Muscle layer of colon (tissue), 2 donors: ENCODE measurements around the gene SPANXC.
"Not testable (repeated sequence)": the region's sequence is repeated elsewhere in the genome, so short reads cannot be mapped to it uniquely, and the experiment has no call there.

Experiments used
- H3K27ac ChIP-seq: one replicate; pipeline ENCODE4 v1.7.0; 2013; ENCODE audit warnings: low read depth, mild to moderate bottlenecking, low read length, moderate library complexity
- H3K27me3 ChIP-seq, 2 donors: one replicate each; pipeline ENCODE4 v1.7.0; 2013; ENCODE audit warnings: low read length in 2 of 2, mild to moderate bottlenecking in 2 of 2; ENCODE audit not compliant: insufficient read depth in 2 of 2, control insufficient read depth in 1 of 2
- H3K36me3 ChIP-seq: one replicate; pipeline ENCODE4 v1.7.0; 2013; ENCODE audit warnings: mild to moderate bottlenecking, low read length; ENCODE audit not compliant: insufficient read depth
- H3K4me1 ChIP-seq: one replicate; pipeline ENCODE4 v1.7.0; 2013; ENCODE audit warnings: mild to moderate bottlenecking, low read length; ENCODE audit not compliant: insufficient read depth
- H3K4me3 ChIP-seq, 2 donors: one replicate each; pipeline ENCODE4 v1.7.0; 2013; ENCODE audit warnings: low read length in 2 of 2, low read depth in 1 of 2, mild to moderate bottlenecking in 1 of 2, moderate library complexity in 1 of 2
- H3K9ac ChIP-seq: one replicate; pipeline ENCODE4 v1.7.0; 2013; ENCODE audit warnings: low read length
- H3K9me3 ChIP-seq: one replicate; pipeline ENCODE4 v1.7.0; 2013; ENCODE audit warnings: mild to moderate bottlenecking, low read length
- donor health status: abdominal sarcoma.
- donor health status: Adenocarcinoma of cecum.

SPANXC gene

GRCh38 chrX:141242417-141242816 lies at the start of gene SPANXC:
Gene SPANXC (minus strand): TSS chrX:141242517. CDS start chrX:141242457, 60 bp downstream.
- H3K9me3 ChIP-seq, H3K4me1 ChIP-seq, H3K27me3 ChIP-seq, H3K4me3 ChIP-seq, H3K9ac ChIP-seq, H3K27ac ChIP-seq, H3K36me3 ChIP-seq: not testable (repeated sequence)

- Histone ChIP-seq H3K27ac (no peak overlapping the region), H3K27me3 (no peaks in the 10 kb centered on the region), H3K36me3 (no peaks in the 10 kb centered on the region), H3K9me3 (no peaks in the 10 kb centered on the region), H3K9ac (no peak overlapping the region), H3K4me1 (no peaks in the 10 kb centered on the region), H3K4me3 (no peak overlapping the region)
Measured at GRCh38 chrX:141279476-141279875, 37.2 kb upstream of the SPANXC start.

DNA sequence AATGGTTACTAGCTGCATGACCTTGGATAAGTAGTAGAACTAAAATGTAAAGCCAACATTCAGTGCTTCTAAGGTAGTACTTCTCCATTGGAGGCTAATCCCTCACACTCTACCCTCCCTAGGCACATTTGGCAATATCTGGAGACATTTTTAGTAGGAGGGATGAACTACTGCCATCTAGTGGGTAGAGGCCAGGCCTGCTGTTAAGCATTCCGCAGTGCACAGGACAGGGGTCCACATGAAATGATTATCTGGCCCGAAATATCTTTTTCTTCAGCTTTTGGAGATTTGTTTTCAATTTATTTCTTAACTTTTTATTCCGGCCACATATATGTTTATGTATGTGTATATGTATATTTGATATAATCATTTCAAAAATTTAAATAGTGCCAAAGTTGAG lies 36.0 kb upstream of the SPANXC start:
- no peaks in the 10 kb centered on the region for H3K27me3 ChIP-seq
- no peaks in the 10 kb centered on the region for H3K4me1 ChIP-seq
- no peak overlapping the region for H3K27ac ChIP-seq
- no peak overlapping the region for H3K4me3 ChIP-seq
- H3K9me3 ChIP-seq, result no peaks in the 10 kb centered on the region
- H3K9ac ChIP-seq, result no peak overlapping the region
- no peaks in the 10 kb centered on the region for H3K36me3 ChIP-seq

- Histone ChIP-seq H3K4me3 (no peak overlapping the region), H3K9me3 (no peaks in the 10 kb centered on the region), H3K27ac (no peak overlapping the region), H3K9ac (no peak overlapping the region), H3K36me3 (no peaks in the 10 kb centered on the region), H3K4me1 (no peaks in the 10 kb centered on the region), H3K27me3 (no peaks in the 10 kb centered on the region)
Measured at GRCh38 chrX:141258080-141258479, 15.8 kb upstream of the SPANXC start.

GRCh38 chrX:141221611-141222010 lies 20.7 kb downstream of the SPANXC start:
- no peaks in the 10 kb centered on the region for H3K9me3 ChIP-seq
- H3K4me1 ChIP-seq, result no peaks in the 10 kb centered on the region
- no peak overlapping the region for H3K4me3 ChIP-seq
- no peaks in the 10 kb centered on the region for H3K36me3 ChIP-seq
- no peak overlapping the region for H3K9ac ChIP-seq
- H3K27me3 ChIP-seq, result no peaks in the 10 kb centered on the region
- no peak overlapping the region for H3K27ac ChIP-seq

DNA sequence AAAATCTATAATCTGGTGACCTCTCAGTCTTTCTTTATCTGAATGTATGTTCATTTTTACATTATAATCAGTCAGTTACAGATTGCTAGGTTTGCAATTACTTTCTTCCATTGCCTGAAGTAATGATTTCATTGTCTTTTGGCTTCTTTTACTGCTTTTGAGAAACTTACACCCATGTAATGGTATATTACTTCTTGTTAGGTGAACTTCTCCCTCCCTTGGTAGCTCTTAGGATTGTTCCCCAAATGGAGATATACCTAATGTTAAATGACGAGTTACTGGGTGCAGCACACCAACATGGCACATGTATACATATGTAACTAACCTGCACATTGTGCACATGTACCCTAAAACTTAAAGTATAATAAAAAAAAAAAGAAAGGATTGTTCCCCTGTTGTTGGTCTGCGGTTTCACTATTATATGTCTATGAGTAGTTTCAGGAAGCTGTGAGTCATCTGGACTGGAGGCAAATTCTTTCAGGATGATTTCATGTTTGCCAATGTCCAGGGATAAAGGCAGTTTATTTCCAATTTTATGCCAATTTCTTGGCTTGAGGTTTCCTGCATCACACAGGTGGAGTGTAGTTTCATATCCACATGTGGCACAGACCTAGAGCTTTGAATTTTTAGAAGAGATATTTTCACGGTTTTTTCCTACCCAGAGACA lies 21.8 kb downstream of the SPANXC start:
- H3K27me3 ChIP-seq, result no peaks in the 10 kb centered on the region
- no peaks in the 10 kb centered on the region for H3K4me1 ChIP-seq
- H3K9ac ChIP-seq, result no peak overlapping the region

GRCh38 chrX:141214196-141214595 lies 28.1 kb downstream of the SPANXC start:
- H3K9me3 ChIP-seq, result no peaks in the 10 kb centered on the region
- no peaks in the 10 kb centered on the region for H3K27me3 ChIP-seq
- H3K36me3 ChIP-seq, result no peaks in the 10 kb centered on the region
- H3K4me1 ChIP-seq, result no peaks in the 10 kb centered on the region
- H3K27ac ChIP-seq, result no peak overlapping the region
- no peak overlapping the region for H3K9ac ChIP-seq
- no peak overlapping the region for H3K4me3 ChIP-seq

More for the DNA sequence above, 21.8 kb downstream of the SPANXC start:
- Histone ChIP-seq H3K36me3 (no peaks in the 10 kb centered on the region), H3K4me3 (no peak overlapping the region), H3K27ac (no peak overlapping the region), H3K9me3 (no peaks in the 10 kb centered on the region)

- H3K27ac ChIP-seq, result no peak overlapping the region
- no peaks in the 10 kb centered on the region for H3K36me3 ChIP-seq
- no peaks in the 10 kb centered on the region for H3K4me1 ChIP-seq
- no peaks in the 10 kb centered on the region for H3K9me3 ChIP-seq
- no peak overlapping the region for H3K9ac ChIP-seq
- no peak overlapping the region for H3K4me3 ChIP-seq
- H3K27me3 ChIP-seq, result no peaks in the 10 kb centered on the region
Measured at GRCh38 chrX:141201962-141202361, 40.4 kb downstream of the SPANXC start.
